ENCODE results near the gene TXNRD2. TPM values are rescaled to one million over a fixed set of nuclear protein-coding genes. Genes with fewer than 3 reads are reported as not detected.

The TXNRD2 gene
- total and polyA plus RNA-seq, 2 experiments from 2014 or later = 11.2 to 12.4 TPM

DNA sequence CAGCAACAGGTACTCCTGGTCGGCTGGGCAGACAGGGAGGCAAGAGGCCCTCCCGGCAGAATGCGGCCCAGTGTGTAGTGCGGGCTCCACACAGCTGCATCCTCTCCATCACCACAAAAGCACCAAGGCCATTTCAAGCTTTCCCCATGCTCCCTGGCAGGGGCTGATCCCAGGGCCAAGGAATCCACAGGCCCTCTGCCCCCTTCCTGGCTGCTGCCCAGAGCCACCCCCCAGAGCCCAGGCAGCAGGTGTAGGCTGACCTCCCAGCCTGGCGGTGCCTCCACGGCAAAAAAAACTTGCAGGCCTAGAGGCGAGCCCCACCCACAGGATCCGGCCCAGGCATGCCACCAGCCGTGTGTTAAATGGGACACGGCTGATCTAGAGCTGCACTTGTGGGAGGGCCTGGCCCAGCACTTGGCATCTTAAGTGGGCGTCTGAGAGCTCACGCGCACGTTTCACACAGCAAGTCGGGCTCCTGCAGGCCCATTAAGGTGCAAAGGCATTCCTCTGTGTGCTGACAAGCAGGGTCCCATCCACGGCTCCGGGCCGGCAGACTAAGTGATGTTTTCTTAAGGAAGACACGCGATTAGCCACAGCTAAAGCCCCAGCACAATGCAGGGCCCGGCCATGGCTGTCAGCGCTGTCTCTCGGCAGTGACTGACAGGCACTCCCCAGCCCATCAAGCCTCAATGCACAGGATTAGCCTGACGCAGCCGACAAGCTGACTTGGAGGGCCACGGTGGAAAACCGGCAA lies 67.1 kb downstream of the TXNRD2 start:
- no peak; the same call in 2 of the 3 replicates for ATAC-seq
- Mint-ChIP-seq H3K36me3 (ENCODE audit: low read depth) (no peaks in the 10 kb centered on the region), H3K9me3 (no peaks in the 10 kb centered on the region), H3K27ac (no peak overlapping the region), H3K4me3 (no peak overlapping the region), H3K4me1 (peaks cover 6% of the 10 kb centered on the region; the same call in 2 of the 3 replicates), H3K27me3 (ENCODE audit: insufficient read depth, low read depth, poor library complexity) (peaks cover 10% of the 10 kb centered on the region)
- no peaks in the 10 kb centered on the region for H3K27me3 ChIP-seq (ENCODE audit: insufficient read depth)
- H3K4me3 ChIP-seq = no peak overlapping the region
- H3K4me2 ChIP-seq = no peak overlapping the region
- TF ChIP-seq CREB1 (CRISPR knock-in tag; IDR thresholded peaks at IDR 0.05; ENCODE audit: low read depth) = no peak
- DNase-seq (ENCODE audit: low spot score) = peak; percentile 34
- no peaks in the 10 kb centered on the region for H3F3A ChIP-seq (replicated peaks; ENCODE audit: low read depth)
- H3K79me2 ChIP-seq (replicated peaks; ENCODE audit: insufficient read depth) = no peaks in the 10 kb centered on the region
- no peaks in the 10 kb centered on the region for H3K9me2 ChIP-seq (ENCODE audit: insufficient read depth)
- no peak overlapping the region for H2AFZ ChIP-seq
- no peak overlapping the region; the same call in 1 of the 2 replicates for H3K27ac ChIP-seq (ENCODE audit: low read depth)
- H3K4me1 ChIP-seq (ENCODE audit: insufficient read depth) = no peaks in the 10 kb centered on the region
- H4K20me1 ChIP-seq (replicated peaks; ENCODE audit: insufficient read depth) = no peaks in the 10 kb centered on the region
- no peaks in the 10 kb centered on the region for H3K36me3 ChIP-seq (ENCODE audit: insufficient read depth)

DNA sequence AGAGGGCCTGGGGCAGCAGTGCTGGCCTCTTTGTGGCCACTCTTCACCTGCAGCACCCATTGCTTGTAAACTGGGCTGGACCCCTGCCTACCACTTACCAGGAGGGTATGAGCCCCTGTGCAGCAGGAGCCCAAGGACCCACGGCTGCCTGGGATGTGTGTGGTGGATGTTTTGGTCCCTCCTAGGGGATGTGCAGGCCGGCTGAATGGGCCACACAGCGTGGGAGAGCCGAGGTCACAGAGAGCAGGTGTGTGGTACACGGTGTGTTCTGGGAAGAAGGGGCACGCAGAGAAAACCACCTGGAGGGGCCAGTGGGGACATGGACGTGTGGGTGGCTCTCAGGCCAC lies 67.7 kb downstream of the TXNRD2 start:
- Mint-ChIP-seq H3K36me3 (ENCODE audit: low read depth) (no peaks in the 10 kb centered on the region), H3K4me3 (no peak overlapping the region), H3K4me1 (peaks cover 6% of the 10 kb centered on the region), H3K27me3 (ENCODE audit: insufficient read depth, low read depth, poor library complexity) (peaks cover 12% of the 10 kb centered on the region), H3K27ac (no peak overlapping the region), H3K9me3 (no peaks in the 10 kb centered on the region)
- no peak overlapping the region for H3K27ac ChIP-seq (ENCODE audit: low read depth)
- no peak overlapping the region for H2AFZ ChIP-seq
- no peak for ATAC-seq
- H3F3A ChIP-seq (replicated peaks; ENCODE audit: low read depth) = no peaks in the 10 kb centered on the region
- DNase-seq (ENCODE audit: low spot score) = no peak
- H3K9me2 ChIP-seq (ENCODE audit: insufficient read depth) = no peaks in the 10 kb centered on the region
- no peak for TF ChIP-seq JUNB (IDR thresholded peaks at IDR 0.05; ENCODE audit: unreplicated experiment)
- no peak for TF ChIP-seq NANOG (IDR thresholded peaks at IDR 0.05; ENCODE audit: borderline replicate concordance)
- no peak overlapping the region for H3K4me2 ChIP-seq
- H4K20me1 ChIP-seq (replicated peaks; ENCODE audit: insufficient read depth) = no peaks in the 10 kb centered on the region
- H3K4me3 ChIP-seq = no peak overlapping the region
- no peaks in the 10 kb centered on the region for H3K4me1 ChIP-seq (ENCODE audit: insufficient read depth)
- no peaks in the 10 kb centered on the region for H3K27me3 ChIP-seq (ENCODE audit: insufficient read depth)
- no peaks in the 10 kb centered on the region for H3K36me3 ChIP-seq (ENCODE audit: insufficient read depth)
- no peaks in the 10 kb centered on the region for H3K79me2 ChIP-seq (replicated peaks; ENCODE audit: insufficient read depth)

DNA sequence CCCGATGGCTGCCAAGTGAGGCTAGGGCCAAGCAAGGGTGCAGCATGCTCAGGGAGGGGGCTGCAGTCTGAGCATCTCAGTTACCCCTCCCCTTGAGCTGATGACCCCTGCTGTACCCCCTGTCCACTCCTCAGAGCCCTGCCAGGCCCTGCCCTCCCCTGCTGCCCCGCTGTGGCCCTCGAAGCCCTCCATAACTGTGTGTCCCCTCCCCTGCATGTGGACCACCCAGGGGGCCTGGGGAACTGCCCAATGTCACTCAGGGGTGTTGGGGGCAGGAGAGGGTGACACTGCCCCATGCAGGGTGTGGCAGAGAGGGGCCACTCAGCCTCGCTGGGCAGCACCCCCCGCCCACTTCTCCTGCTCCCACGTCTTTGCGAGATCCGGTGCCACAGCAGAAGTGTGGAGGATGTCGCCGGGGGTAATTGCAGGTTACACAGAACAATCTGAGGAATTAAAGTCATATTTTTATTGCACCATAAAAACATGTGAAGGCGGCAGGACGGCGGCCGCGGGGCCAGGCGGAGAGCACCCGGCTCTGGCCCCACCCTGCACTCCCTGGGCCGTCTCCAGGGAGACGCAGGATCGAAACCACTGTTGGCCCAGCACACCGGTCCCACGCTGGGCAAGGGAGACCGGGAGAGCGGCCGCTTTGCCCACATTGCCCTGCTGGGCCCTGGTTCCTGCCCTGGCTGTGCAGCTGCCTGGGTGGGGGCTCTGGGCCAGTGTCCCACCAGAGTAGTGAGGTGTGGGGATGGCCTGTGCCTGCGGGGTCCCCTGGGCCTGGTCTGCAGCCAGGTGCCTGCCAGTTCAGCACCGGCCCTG lies 68.3 kb downstream of the TXNRD2 start:
- H3K27me3 Mint-ChIP-seq (ENCODE audit: insufficient read depth, low read depth, poor library complexity) = peaks cover 12% of the 10 kb centered on the region
- no peak for TF ChIP-seq ZNF462 (CRISPR knock-in tag; IDR thresholded peaks at IDR 0.05)
- TF ChIP-seq REST (IDR thresholded peaks at IDR 0.05; ENCODE audit: unreplicated experiment) = no peak

More for the DNA sequence above, 68.3 kb downstream of the TXNRD2 start:
- Histone ChIP-seq H3K4me3 (no peak overlapping the region), H3K36me3 (ENCODE audit: insufficient read depth) (no peaks in the 10 kb centered on the region), H3K27ac (ENCODE audit: low read depth) (no peak overlapping the region), H3K79me2 (replicated peaks; ENCODE audit: insufficient read depth) (no peaks in the 10 kb centered on the region), H2AFZ (no peak overlapping the region), H3F3A (replicated peaks; ENCODE audit: low read depth) (no peaks in the 10 kb centered on the region), H3K4me1 (ENCODE audit: insufficient read depth) (no peaks in the 10 kb centered on the region), H3K27me3 (ENCODE audit: insufficient read depth) (no peaks in the 10 kb centered on the region), H3K4me2 (no peak overlapping the region), H4K20me1 (replicated peaks; ENCODE audit: insufficient read depth) (no peaks in the 10 kb centered on the region), H3K9me2 (ENCODE audit: insufficient read depth) (no peaks in the 10 kb centered on the region)
- H3K4me1 Mint-ChIP-seq = peaks cover 10% of the 10 kb centered on the region
- no peak overlapping the region for H3K4me3 Mint-ChIP-seq
- DNase-seq (ENCODE audit: low spot score) (no peak), ATAC-seq (no peak)
- no peaks in the 10 kb centered on the region for H3K36me3 Mint-ChIP-seq (ENCODE audit: low read depth)
- no peak overlapping the region for H3K27ac Mint-ChIP-seq
- no peaks in the 10 kb centered on the region for H3K9me3 Mint-ChIP-seq
